ENCODE data around the gene CPED1.

CPED1 gene

GRCh38 chr7:121187676-121188075 is 199.2 kb downstream of the CPED1 start:
- TF ChIP-seq CTCF (IDR thresholded peaks at IDR 0.05; ENCODE audit: insufficient read depth, low read length, missing control alignments): no peak
- POLR2A ChIA-PET: no interaction called here
- DNase-seq (ENCODE audit: low read depth, low spot score): no peak
- H3K4me3 ChIP-seq (ENCODE audit: low read depth, low read length): no peak overlapping the region
- CTCF ChIA-PET: interaction anchor here (1.4 kb wide), 1 partner anchor 10 kb away, joined by 3 read pairs; no protein-coding TSS in a partner anchor

- no peak overlapping the region for H3K4me3 ChIP-seq (ENCODE audit: low read depth, low read length)
- DNase-seq (ENCODE audit: low read depth, low spot score): no peak
- CTCF ChIA-PET: no interaction called here
- no peak for TF ChIP-seq CTCF (IDR thresholded peaks at IDR 0.05; ENCODE audit: insufficient read depth, low read length, missing control alignments)
- POLR2A ChIA-PET: no interaction called here
Measured at GRCh38 chr7:121192834-121193233, 204.3 kb downstream of the CPED1 start.

- CTCF ChIA-PET: interaction anchor here (0.8 kb wide), 1 partner anchor 14 kb away, joined by 3 read pairs; no protein-coding TSS in a partner anchor
- no peak overlapping the region for H3K4me3 ChIP-seq (ENCODE audit: low read depth, low read length)
- POLR2A ChIA-PET: no interaction called here
- no peak for TF ChIP-seq CTCF (IDR thresholded peaks at IDR 0.05; ENCODE audit: insufficient read depth, low read length, missing control alignments)
- DNase-seq (ENCODE audit: low read depth, low spot score): no peak
Measured at GRCh38 chr7:121195010-121195409, 206.5 kb downstream of the CPED1 start.

- no peak for TF ChIP-seq CTCF (IDR thresholded peaks at IDR 0.05; ENCODE audit: insufficient read depth, low read length, missing control alignments)
- POLR2A ChIA-PET: interaction anchor here (0.9 kb wide), 1 partner anchor 18 kb away, joined by 5 read pairs; no protein-coding TSS in a partner anchor
- H3K4me3 ChIP-seq (ENCODE audit: low read depth, low read length): no peak overlapping the region
- no peak for DNase-seq (ENCODE audit: low read depth, low spot score)
- CTCF ChIA-PET: interaction anchor here (0.6 kb wide), 1 partner anchor 96 kb away, joined by 3 read pairs; no protein-coding TSS in a partner anchor
Measured at GRCh38 chr7:121195874-121196273, 207.4 kb downstream of the CPED1 start.

- ChIA-PET CTCF (interaction anchor here (0.6 kb wide), 1 partner anchor 97 kb away, joined by 3 read pairs; no protein-coding TSS in a partner anchor), POLR2A (interaction anchor here (0.9 kb wide), 1 partner anchor 18 kb away, joined by 5 read pairs; no protein-coding TSS in a partner anchor)
- TF ChIP-seq CTCF (IDR thresholded peaks at IDR 0.05; ENCODE audit: insufficient read depth, low read length, missing control alignments): no peak
- DNase-seq (ENCODE audit: low read depth, low spot score): no peak
- H3K4me3 ChIP-seq (ENCODE audit: low read depth, low read length): no peak overlapping the region
Measured at GRCh38 chr7:121196286-121196685, 207.8 kb downstream of the CPED1 start.

- TF ChIP-seq CTCF (IDR thresholded peaks at IDR 0.05; ENCODE audit: insufficient read depth, low read length, missing control alignments): no peak
- CTCF ChIA-PET: interaction anchor here (1.0 kb wide), 1 partner anchor 10 kb away, joined by 3 read pairs; no protein-coding TSS in a partner anchor
- H3K4me3 ChIP-seq (ENCODE audit: low read depth, low read length): no peak overlapping the region
- POLR2A ChIA-PET: no interaction called here
- DNase-seq (ENCODE audit: low read depth, low spot score): no peak
Measured at GRCh38 chr7:121197455-121197854, 208.9 kb downstream of the CPED1 start.

Measured in AG04449 (cell line).